Measurements from ENCODE around the gene ALOXE3. TPM values are rescaled to one million over a fixed set of nuclear protein-coding genes. Genes with fewer than 3 reads are reported as not detected.
A peak's percentile ranks its signal among the peaks of the same experiment; 100 is the strongest.

The ALOXE3 gene
- total and polyA plus RNA-seq, 2 of the 8 experiments (the other 6 are each of a cell fraction or from before 2014, with no cell fraction given), result 0.26 TPM; not detected in 1

DNA sequence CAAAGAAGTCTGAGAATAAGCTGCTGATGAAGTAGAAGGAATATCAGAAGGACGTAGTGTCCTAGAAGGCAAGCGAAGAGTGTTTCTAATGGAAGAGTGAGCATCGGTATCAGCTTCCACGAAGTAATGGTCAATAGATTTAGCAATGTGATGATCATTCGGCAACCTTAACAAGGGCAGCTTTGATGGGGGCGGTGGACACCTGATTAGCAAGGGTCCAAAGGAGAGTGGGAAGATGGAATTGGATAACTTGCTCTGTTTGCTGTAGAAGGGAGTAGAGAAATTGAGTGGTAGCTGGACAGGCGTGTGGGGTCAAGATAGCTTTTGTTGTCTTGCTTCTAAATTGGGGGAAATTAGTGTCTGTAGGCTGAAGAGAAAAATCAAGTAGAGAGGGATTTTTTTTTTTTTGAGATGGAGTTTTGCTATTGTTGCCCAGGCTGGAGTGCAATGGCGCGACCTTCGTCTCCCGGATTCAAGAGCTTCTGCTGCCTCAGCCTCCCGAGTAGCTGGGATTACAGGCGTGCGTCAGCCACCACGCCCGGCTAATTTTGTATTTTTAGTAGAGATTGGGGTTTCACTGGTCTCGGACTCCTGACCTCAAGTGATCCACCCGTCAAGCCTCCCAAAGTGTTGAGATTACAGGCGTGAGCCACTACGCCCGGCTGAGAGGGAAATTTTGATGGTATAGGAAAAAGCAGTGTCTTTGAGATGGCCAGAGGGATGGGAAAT, 19.5 kb upstream of the ALOXE3 start (continued):
- TF ChIP-seq, protein P1, sequence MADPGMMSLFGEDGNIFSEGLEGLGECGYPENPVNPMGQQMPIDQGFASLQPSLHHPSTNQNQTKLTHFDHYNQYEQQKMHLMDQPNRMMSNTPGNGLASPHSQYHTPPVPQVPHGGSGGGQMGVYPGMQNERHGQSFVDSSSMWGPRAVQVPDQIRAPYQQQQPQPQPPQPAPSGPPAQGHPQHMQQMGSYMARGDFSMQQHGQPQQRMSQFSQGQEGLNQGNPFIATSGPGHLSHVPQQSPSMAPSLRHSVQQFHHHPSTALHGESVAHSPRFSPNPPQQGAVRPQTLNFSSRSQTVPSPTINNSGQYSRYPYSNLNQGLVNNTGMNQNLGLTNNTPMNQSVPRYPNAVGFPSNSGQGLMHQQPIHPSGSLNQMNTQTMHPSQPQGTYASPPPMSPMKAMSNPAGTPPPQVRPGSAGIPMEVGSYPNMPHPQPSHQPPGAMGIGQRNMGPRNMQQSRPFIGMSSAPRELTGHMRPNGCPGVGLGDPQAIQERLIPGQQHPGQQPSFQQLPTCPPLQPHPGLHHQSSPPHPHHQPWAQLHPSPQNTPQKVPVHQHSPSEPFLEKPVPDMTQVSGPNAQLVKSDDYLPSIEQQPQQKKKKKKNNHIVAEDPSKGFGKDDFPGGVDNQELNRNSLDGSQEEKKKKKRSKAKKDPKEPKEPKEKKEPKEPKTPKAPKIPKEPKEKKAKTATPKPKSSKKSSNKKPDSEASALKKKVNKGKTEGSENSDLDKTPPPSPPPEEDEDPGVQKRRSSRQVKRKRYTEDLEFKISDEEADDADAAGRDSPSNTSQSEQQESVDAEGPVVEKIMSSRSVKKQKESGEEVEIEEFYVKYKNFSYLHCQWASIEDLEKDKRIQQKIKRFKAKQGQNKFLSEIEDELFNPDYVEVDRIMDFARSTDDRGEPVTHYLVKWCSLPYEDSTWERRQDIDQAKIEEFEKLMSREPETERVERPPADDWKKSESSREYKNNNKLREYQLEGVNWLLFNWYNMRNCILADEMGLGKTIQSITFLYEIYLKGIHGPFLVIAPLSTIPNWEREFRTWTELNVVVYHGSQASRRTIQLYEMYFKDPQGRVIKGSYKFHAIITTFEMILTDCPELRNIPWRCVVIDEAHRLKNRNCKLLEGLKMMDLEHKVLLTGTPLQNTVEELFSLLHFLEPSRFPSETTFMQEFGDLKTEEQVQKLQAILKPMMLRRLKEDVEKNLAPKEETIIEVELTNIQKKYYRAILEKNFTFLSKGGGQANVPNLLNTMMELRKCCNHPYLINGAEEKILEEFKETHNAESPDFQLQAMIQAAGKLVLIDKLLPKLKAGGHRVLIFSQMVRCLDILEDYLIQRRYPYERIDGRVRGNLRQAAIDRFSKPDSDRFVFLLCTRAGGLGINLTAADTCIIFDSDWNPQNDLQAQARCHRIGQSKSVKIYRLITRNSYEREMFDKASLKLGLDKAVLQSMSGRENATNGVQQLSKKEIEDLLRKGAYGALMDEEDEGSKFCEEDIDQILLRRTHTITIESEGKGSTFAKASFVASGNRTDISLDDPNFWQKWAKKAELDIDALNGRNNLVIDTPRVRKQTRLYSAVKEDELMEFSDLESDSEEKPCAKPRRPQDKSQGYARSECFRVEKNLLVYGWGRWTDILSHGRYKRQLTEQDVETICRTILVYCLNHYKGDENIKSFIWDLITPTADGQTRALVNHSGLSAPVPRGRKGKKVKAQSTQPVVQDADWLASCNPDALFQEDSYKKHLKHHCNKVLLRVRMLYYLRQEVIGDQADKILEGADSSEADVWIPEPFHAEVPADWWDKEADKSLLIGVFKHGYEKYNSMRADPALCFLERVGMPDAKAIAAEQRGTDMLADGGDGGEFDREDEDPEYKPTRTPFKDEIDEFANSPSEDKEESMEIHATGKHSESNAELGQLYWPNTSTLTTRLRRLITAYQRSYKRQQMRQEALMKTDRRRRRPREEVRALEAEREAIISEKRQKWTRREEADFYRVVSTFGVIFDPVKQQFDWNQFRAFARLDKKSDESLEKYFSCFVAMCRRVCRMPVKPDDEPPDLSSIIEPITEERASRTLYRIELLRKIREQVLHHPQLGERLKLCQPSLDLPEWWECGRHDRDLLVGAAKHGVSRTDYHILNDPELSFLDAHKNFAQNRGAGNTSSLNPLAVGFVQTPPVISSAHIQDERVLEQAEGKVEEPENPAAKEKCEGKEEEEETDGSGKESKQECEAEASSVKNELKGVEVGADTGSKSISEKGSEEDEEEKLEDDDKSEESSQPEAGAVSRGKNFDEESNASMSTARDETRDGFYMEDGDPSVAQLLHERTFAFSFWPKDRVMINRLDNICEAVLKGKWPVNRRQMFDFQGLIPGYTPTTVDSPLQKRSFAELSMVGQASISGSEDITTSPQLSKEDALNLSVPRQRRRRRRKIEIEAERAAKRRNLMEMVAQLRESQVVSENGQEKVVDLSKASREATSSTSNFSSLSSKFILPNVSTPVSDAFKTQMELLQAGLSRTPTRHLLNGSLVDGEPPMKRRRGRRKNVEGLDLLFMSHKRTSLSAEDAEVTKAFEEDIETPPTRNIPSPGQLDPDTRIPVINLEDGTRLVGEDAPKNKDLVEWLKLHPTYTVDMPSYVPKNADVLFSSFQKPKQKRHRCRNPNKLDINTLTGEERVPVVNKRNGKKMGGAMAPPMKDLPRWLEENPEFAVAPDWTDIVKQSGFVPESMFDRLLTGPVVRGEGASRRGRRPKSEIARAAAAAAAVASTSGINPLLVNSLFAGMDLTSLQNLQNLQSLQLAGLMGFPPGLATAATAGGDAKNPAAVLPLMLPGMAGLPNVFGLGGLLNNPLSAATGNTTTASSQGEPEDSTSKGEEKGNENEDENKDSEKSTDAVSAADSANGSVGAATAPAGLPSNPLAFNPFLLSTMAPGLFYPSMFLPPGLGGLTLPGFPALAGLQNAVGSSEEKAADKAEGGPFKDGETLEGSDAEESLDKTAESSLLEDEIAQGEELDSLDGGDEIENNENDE (IDR thresholded peaks at IDR 0.05; ENCODE audit: insufficient replicate concordance, low read length), result no peak
- peak; percentile 21 for TF ChIP-seq KDM4A (IDR thresholded peaks at IDR 0.05; ENCODE audit: low read depth, low read length, severe bottlenecking)
- no peak for TF ChIP-seq CEBPB (IDR thresholded peaks at IDR 0.05; ENCODE audit: low read depth, low read length)
- TF ChIP-seq TAF7 (optimal IDR thresholded peaks at IDR 0.05; ENCODE audit: borderline replicate concordance, low read depth, low read length), result no peak

All from H1 (cell line).